Limb (tissue), 2 donors: Measurements from ENCODE around the gene OR5W2.
A peak's percentile ranks its signal among the peaks of the same experiment; 100 is the strongest.
"Not testable (repeated sequence)": the region's sequence is repeated elsewhere in the genome, so short reads cannot be mapped to it uniquely, and the experiment has no call there.

Experiments used
- DNase-seq, 2 donors: peaks; one replicate each; pipeline ENCODE4 v3.0.0-alpha.2; 2016; ENCODE audit errors: extremely low spot score in 2 of 2

OR5W2 gene

GRCh38 chr11:55914482-55914881 lies at the start of gene OR5W2:
TSS of gene OR5W2 (minus strand) at chr11:55914582. CDS start at chr11:55914582, 0 bp downstream.
- DNase-seq = no peak

DNA sequence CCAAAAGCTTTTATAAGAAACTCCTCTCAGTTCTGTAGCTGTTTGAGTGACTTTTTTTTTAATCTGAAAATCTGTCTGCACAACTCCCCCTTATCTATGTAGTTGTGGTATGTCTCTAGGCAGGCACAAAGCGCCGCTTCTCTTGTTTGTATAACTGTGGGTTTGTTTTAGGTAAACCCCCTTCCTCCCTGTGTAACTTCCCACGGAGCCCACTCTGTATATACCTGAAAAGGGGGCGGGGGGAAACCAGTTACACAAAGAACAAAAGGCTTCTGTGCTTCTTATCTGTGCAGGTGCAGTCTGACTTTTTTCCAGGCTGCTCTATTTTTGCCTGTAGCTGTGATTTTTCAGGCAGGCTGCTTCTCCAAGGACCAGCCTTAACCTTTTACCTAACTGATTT lies 42.1 kb upstream of the OR5W2 start:
- no peak for DNase-seq

GRCh38 chr11:55949330-55949729 lies 34.9 kb upstream of the OR5W2 start:
- DNase-seq = no peak

- DNase-seq = peak in 1 of 2 donors; percentile 27
These were observed 28.5 kb upstream of the OR5W2 start for GRCh38 chr11:55942785-55943392.

DNA sequence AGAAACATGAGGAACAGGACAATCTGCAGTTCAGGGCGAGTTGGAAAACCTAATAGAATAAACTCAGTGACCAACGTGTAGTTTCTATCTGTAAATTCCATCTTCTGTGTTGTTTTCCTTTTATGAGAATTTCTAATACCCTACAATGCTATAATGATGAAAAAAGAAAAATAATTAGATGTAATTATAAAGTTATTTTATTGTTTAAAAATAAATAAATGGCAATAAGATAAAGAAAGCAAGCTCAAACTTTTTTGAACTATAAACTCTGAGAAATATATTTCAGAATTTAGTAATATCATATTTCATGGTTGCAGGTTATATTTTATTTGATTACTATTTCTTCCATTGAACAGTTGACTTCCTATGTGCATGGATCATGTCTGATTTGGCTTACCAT lies 21.9 kb upstream of the OR5W2 start, which contains the start of gene OR5I1:
Gene OR5I1 (minus strand): TSS at position 101 of the 400 bp plus-strand sequence. CDS start 0 bp downstream, at position 101.
- DNase-seq = no peak

DNA sequence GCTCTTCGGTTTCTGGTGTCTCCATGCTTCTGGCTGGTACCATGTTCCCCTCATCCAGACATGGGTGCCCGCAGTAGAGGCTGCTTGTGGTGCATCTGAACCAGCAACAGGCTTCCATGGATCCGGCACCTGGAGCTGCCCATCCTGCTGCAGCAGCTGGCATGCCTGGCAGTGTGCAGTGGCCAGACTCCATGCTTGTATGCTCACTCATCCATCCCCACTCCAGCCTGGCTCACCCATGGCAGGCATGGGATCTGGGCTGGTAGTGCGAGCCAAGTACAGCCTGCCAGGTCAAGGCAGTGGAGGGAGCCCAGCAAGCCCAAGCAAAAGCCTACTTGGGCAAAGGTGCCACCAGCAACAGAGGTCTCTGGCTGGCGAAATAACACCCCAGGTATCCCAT lies 6.2 kb upstream of the OR5W2 start:
- DNase-seq = no peak

DNA sequence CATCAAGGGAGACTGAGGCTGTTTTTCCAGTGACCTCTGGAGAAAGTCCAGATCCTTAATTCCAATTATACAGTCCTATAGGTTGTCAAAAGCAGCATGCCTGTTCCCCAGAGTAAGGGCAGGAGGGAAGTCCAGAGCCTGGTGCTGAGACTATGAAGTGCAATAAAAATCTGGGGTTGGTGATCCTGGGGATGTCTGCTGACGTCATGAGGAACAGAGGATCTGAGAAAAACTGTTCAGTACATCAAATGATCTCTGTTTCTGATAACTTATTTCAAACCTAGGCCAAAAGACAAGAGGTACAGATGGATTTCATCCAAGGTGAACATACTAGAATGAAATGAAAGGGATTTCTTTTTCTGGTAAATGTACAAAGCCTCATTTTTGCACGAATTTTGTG lies 12.1 kb downstream of the OR5W2 start:
- no peak for DNase-seq

GRCh38 chr11:55895216-55895615 lies 19.2 kb downstream of the OR5W2 start:
- DNase-seq = no peak

DNA sequence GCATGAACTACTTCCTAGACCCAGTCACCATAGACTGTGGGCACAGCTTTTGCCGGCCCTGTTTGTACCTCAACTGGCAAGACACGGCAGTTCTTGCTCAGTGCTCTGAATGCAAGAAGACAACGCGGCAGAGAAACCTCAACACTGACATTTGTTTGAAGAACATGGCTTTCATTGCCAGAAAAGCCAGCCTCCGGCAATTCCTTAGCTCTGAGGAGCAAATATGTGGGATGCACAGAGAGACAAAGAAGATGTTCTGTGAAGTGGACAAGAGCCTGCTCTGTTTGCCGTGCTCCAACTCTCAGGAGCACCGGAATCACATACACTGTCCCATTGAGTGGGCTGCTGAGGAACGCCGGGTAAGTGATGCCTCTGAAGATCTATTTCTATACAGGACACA lies 28.9 kb downstream of the OR5W2 start:
- not testable (repeated sequence) for DNase-seq

GRCh38 chr11:55884995-55885394 lies 29.4 kb downstream of the OR5W2 start:
- not testable (repeated sequence) for DNase-seq

DNA sequence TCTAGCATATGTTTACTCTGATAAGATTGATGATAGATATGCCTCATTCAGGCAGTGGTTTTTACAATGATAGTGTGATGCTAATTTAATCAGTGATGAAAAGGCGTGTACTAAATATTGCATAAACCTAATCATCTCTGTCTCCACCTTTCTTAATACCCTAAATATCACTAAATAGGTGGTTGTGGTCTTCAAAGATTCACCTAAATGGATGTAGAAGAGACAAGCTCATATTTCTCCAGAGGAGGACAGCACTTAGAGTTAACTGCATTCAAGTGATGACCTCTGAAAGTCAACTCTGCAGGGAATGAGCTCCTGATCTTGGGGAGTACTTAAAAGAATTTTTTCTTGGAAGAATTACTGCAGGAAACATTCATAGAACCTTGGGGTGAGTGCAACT lies 31.4 kb downstream of the OR5W2 start, which contains the start of gene TRIM51:
Gene TRIM51 (plus strand): TSS at position 301 of the 400 bp plus-strand sequence. CDS start 2,132 bp downstream, outside the sequence.
- DNase-seq = not testable (repeated sequence)

DNA sequence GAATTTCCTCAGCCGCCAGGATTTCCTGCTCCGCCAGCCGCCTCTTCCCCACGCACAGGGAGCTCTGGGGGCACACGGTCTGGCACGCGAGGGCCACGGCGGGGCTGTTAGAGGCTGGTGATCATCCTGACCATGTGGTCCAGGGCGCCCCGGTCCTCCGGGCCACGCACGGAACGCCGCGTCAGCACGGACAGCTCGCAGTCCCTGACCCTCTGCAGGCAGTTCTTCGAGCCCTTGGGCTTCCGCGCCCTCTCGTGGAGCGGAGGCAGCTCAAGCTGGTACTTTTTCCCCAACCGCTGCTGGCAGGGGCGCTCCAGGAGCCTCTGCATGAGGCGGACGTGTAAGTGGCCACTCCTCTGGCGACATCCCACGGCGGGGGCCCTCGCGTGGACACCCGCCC lies 41.2 kb downstream of the OR5W2 start:
- DNase-seq = not testable (repeated sequence)

DNA sequence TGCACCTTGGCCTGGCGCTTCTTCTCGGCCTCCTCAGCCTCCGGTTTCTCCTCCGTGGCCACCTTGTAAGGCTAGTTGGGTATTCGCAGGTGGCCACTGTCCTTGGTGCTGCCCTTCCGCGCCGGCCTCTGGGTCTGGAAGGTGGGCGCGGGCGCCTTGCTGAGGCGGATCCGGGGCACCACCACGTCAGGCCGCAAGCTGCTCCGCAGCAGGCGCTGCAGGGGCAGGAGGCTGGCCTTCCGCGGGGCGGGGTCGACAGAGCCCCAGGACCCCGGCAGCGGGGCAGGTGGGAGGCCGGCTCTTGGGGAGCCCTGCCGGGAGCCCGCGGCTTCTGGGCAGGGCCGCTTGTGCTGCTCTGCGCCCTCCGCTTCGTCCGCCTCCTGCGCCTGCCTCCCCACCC lies 41.7 kb downstream of the OR5W2 start:
- DNase-seq = not testable (repeated sequence)

DNA sequence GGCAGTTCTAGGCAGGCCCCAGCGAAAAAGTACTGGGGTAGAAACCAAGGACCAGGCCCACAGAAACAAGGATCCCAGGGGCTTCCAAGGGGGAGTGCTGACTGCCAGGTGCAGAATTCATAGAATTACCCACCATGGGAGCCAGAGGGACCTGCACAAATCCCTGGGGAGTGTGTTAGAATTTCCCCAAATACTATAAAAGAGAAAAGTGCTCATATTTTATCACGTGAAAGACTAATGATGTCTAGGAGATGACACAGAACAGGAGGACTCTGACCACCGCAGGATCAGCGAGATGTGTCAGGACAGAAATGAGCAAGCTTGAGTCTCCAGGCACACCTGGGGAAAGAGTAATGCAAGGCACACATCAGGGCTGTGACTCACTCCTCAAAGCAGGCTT lies 47.0 kb downstream of the OR5W2 start:
- DNase-seq = not testable (repeated sequence)
